Keratinocyte (primary cell): ENCODE results near the gene CENPS. TPM values are rescaled to one million over a fixed set of nuclear protein-coding genes. Genes with fewer than 3 reads are reported as not detected.
"Not testable (repeated sequence)": the region's sequence is repeated elsewhere in the genome, so short reads cannot be mapped to it uniquely, and the experiment has no call there.

Experiments
- DNase-seq: peaks from one replicate; pipeline ENCODE4 v3.0.0-alpha.2; 2011; ENCODE audit warnings: low read depth, missing footprints, low spot score
- FAIRE-seq: peaks from 2 replicates; lab custom pipeline; 2011; peaks lifted over from hg19 to GRCh38; lab: Jason Lieb, UNC
- H2AFZ ChIP-seq: 2 replicates; pipeline ENCODE4 v1.6.0; 2012; ENCODE audit warnings: low read length, control low read depth, inconsistent platforms; ENCODE audit not compliant: control insufficient read depth
- H3K27ac ChIP-seq: 2 replicates; pipeline ENCODE4 v1.5.1; 2011; ENCODE audit warnings: low read length; ENCODE audit not compliant: control insufficient read depth, insufficient read depth
- H3K27me3 ChIP-seq: 3 replicates; pipeline ENCODE4 v1.6.0; 2011; ENCODE audit warnings: low read length; ENCODE audit not compliant: control insufficient read depth, insufficient read depth; ENCODE audit errors: extremely low read depth
- H3K36me3 ChIP-seq, 2 experiments: 2 replicates in 1 of 2; 3 replicates in 1 of 2; pipeline ENCODE4 v1.5.1; 2011; ENCODE audit warnings: low read length in 2 of 2, mild to moderate bottlenecking in 1 of 2; ENCODE audit not compliant: control insufficient read depth in 2 of 2, insufficient read depth in 2 of 2; ENCODE audit errors: extremely low read depth in 1 of 2
- H3K4me1 ChIP-seq: 3 replicates; pipeline ENCODE4 v1.5.1; 2011; ENCODE audit warnings: low read length; ENCODE audit not compliant: control insufficient read depth, insufficient read depth; ENCODE audit errors: extremely low read depth
- H3K4me2 ChIP-seq: 3 replicates; pipeline ENCODE4 v1.6.0; 2011; ENCODE audit warnings: low read depth, low read length; ENCODE audit not compliant: control insufficient read depth, insufficient read depth; ENCODE audit errors: extremely low read depth
- H3K4me3 ChIP-seq, 3 experiments: fragments of 200-600 bp in 1 of 3; sonication (generic) in 1 of 3; 2 replicates in 2 of 3; 3 replicates in 1 of 3; pipeline ENCODE4 v1.5.1; 2011 to 2016; ENCODE audit warnings: low read length in 3 of 3, mild to moderate bottlenecking in 3 of 3, control low read depth in 2 of 3, inconsistent platforms in 1 of 3, low read depth in 1 of 3, mixed read lengths in 1 of 3, mixed run types in 1 of 3, moderate library complexity in 1 of 3; ENCODE audit not compliant: control insufficient read depth in 2 of 3, insufficient read depth in 2 of 3; ENCODE audit errors: extremely low read depth in 1 of 3
- H3K79me2 ChIP-seq: 2 replicates; pipeline ENCODE4 v1.6.0; 2012; ENCODE audit warnings: low read length; ENCODE audit not compliant: control insufficient read depth, insufficient read depth
- H3K9ac ChIP-seq: 3 replicates; pipeline ENCODE4 v1.6.0; 2011; ENCODE audit warnings: low read length; ENCODE audit not compliant: control insufficient read depth, insufficient read depth; ENCODE audit errors: extremely low read depth
- H3K9me1 ChIP-seq: 3 replicates; pipeline ENCODE4 v1.6.0; 2011; ENCODE audit warnings: low read length; ENCODE audit not compliant: control insufficient read depth, insufficient read depth; ENCODE audit errors: extremely low read depth
- H3K9me3 ChIP-seq: 2 replicates; pipeline ENCODE4 v1.5.1; 2012; ENCODE audit warnings: low read depth, low read length; ENCODE audit not compliant: control insufficient read depth
- H4K20me1 ChIP-seq: 3 replicates; pipeline ENCODE4 v1.6.0; 2011; ENCODE audit warnings: low read length; ENCODE audit not compliant: control insufficient read depth, insufficient read depth; ENCODE audit errors: extremely low read depth
- EZH2 ChIP-seq: IDR thresholded peaks from one replicate; pipeline ENCODE4 v1.6.1; 2012; ENCODE audit warnings: inconsistent platforms, mild to moderate bottlenecking, low read length, moderate library complexity
- dilution Hi-C: fragments of 300-500 bp; cut with MboI; formaldehyde crosslinking; loops from one replicate; pipeline ENCODE4 v1.7.0; 2020; ENCODE audit warnings: low sequenced_read_pairs; ENCODE audit not compliant: extremely low pct_ligation_motif_present
- polyA plus RNA-seq, 5 experiments: library from polyadenylated mRNA; depleted of rRNA in 3 of 5; stranded (reverse) in 3 of 5; stranded (forward) in 1 of 5; unstranded in 1 of 5; fragments of >200 nt; gene quantifications; 1 replicate in 1 of 5; 2 replicates in 3 of 5; 3 replicates in 1 of 5; pipeline versions ENCODE4 v1.2.1 to v1.2.3, GENCODE V29; 2011 to 2012; ENCODE audit warnings: missing spikeins in 2 of 5, low read depth in 1 of 5, low replicate concordance in 1 of 5
- TF ChIP-seq, protein P1 (sequence below), 3 experiments: IDR thresholded peaks in 1 of 3; conservative IDR thresholded peaks in 1 of 3; optimal IDR thresholded peaks in 1 of 3; 2 replicates in 2 of 3; 3 replicates in 1 of 3; pipeline versions ENCODE3 to v1.5.1; 2011; ENCODE audit warnings: low read length in 3 of 3, mild to moderate bottlenecking in 3 of 3, moderate library complexity in 2 of 3, control low read depth in 1 of 3, inconsistent platforms in 1 of 3; ENCODE audit not compliant: insufficient read depth in 2 of 3; ENCODE audit errors: extremely low read depth in 1 of 3

Gene CENPS
- polyA plus RNA-seq, 1 donor (not counting 4 experiments of a cell fraction or from before 2014, with no cell fraction given): 10.3 TPM

DNA sequence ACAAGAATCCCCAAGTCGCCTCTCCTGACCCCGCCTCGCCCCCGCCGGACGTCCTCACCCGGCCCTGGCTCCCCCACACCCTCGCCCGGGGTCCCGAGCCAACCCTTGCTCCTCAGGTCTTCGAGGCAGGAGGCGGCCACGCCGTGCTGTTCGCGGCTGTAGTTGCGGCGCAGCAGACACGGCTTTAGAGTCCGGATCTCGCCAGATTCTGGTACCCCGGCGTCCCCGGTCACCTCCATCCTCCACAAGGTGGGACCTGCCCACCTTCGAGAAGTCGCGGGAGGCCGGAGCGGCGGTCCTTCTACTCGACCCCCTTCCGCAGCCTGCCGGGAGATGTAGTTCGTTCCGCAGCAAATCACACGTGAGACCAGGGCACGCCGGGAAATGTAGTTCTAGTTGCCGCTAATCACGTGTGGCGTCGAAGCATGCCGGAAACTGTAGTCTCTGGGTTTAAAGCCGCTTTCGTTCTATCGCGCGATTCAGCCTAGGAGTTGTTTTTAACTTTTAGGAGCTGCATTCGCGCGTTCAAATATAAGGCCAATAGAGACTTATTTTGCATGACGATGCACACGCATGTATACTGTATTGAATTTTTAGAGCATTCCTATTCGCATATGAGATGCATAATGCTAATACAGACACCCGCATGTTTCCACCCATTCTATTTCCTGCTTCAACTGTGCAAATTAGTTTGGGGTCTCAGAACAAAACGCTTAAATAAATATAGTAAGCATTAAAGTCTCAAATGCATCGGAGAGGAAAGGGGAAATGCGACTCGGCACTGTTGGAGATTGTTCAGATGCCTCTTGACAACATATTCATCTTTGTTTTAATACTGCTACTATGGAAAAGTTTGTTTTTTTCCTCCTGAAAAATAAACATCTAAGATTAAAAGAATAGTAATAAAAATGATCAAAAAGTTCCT lies 42.2 kb downstream of the CENPS start, which contains the start of gene DFFA:
DFFA (minus strand) TSS at position 310 of the 925 bp plus-strand sequence; CDS start at position 239, 71 bp downstream.
- FAIRE-seq: peak; percentile 77

DNA sequence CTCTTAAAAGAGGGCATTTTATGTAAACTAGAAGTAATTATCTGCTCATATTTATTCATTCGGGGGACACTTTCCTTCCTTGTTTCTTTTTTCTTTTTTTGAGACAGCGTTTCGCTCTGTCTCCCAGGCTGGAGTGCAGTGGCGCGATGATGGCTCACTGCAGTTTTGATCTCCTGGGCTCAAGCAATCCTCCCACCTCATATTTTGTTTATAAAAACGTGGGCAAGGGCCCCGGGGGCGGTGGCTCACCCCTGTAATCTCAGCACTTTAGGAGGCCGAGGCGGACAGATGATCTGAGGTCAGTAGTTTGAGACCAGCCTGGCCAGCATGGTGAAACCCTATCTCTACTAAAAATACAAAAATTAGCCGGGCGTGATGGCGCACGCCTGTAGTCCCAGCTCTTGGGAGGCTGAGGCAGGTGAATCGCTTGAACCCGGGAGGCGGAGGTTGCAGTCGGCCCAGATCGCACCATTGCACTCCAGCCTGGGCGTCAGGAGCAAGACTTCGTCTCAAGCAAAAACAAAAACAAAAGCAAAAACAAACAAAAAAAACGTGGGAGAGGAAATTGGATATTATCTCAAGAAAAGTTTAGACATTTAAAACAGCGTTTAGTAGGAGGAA lies 43.0 kb downstream of the CENPS start:
- Histone ChIP-seq H3K9me1 (no peaks in the 10 kb centered on the region), H3K9ac (no peak overlapping the region), H3K79me2 (peaks cover 47% of the 10 kb centered on the region), H3K4me2 (peak overlapping the region; percentile 94), H2AFZ (no peak overlapping the region), H3K27me3 (no peaks in the 10 kb centered on the region), H3K9me3 (no peaks in the 10 kb centered on the region), H3K4me1 (peaks cover 16% of the 10 kb centered on the region), H3K36me3 (peaks cover under 1 to 2% of the 10 kb centered on the region in 2 experiments), H4K20me1 (no peaks in the 10 kb centered on the region), H3K27ac (no peak overlapping the region), H3K4me3 (no peak overlapping the region)
- TF ChIP-seq, protein P1, sequence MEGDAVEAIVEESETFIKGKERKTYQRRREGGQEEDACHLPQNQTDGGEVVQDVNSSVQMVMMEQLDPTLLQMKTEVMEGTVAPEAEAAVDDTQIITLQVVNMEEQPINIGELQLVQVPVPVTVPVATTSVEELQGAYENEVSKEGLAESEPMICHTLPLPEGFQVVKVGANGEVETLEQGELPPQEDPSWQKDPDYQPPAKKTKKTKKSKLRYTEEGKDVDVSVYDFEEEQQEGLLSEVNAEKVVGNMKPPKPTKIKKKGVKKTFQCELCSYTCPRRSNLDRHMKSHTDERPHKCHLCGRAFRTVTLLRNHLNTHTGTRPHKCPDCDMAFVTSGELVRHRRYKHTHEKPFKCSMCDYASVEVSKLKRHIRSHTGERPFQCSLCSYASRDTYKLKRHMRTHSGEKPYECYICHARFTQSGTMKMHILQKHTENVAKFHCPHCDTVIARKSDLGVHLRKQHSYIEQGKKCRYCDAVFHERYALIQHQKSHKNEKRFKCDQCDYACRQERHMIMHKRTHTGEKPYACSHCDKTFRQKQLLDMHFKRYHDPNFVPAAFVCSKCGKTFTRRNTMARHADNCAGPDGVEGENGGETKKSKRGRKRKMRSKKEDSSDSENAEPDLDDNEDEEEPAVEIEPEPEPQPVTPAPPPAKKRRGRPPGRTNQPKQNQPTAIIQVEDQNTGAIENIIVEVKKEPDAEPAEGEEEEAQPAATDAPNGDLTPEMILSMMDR (optimal IDR thresholded peaks at IDR 0.05 in 1 of 3, IDR thresholded peaks at IDR 0.05 in 1 of 3, conservative IDR thresholded peaks at IDR 0.05 in 1 of 3; ENCODE audit: extremely low read depth in 1 of 3, insufficient read depth in 2 of 3, low read length in 3 of 3): no peak
- TF ChIP-seq EZH2: no peak
- DNase-seq (no peak), FAIRE-seq (no peak)
- dilution Hi-C loops: no loop called here

More for the DNA sequence above, 42.2 kb downstream of the CENPS start, which contains the start of gene DFFA:
- no peak for TF ChIP-seq EZH2
- TF ChIP-seq, protein P1 (optimal IDR thresholded peaks at IDR 0.05 in 1 of 3, IDR thresholded peaks at IDR 0.05 in 1 of 3, conservative IDR thresholded peaks at IDR 0.05 in 1 of 3; ENCODE audit: extremely low read depth in 1 of 3, insufficient read depth in 2 of 3, low read length in 3 of 3): no peak
- Histone ChIP-seq H3K36me3 (peaks cover 4 to 6% of the 10 kb centered on the region in 2 experiments), H3K4me2 (peak within 1 kb of the TSS; percentile 94), H3K27me3 (no peaks in the 10 kb centered on the region), H4K20me1 (no peaks in the 10 kb centered on the region), H3K4me3 (peak within 1 kb of the TSS; percentile 75 to 94 (median 93)), H3K9me3 (no peaks in the 10 kb centered on the region), H3K27ac (peak within 1 kb of the TSS; percentile 83), H3K4me1 (peaks cover 16% of the 10 kb centered on the region), H3K9me1 (no peaks in the 10 kb centered on the region), H3K79me2 (peaks cover 40% of the 10 kb centered on the region), H3K9ac (peak within 1 kb of the TSS; percentile 87), H2AFZ (peak within 1 kb of the TSS; percentile 87)
- dilution Hi-C loops: no loop called here
- DNase-seq: peak; percentile 86

DNA sequence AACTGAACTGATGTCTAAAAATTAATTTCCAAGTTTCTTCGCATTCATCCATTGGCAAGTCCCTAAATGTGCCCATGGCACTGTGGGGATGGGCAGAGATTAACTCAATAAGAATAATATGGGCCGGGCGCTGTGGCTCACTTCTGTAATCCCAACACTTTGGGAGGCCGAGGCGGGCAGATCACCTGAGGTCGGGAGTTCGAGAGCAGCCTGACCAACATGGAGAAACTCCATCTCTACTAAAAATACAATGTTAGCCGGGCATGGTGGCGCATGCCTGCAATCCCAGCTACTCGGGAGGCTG lies 44.0 kb downstream of the CENPS start:
- DNase-seq, H3K9me3 ChIP-seq, H3K36me3 ChIP-seq, H3K9me1 ChIP-seq, H4K20me1 ChIP-seq, H3K27me3 ChIP-seq, FAIRE-seq, dilution Hi-C loops: not testable (repeated sequence)
- Histone ChIP-seq H2AFZ (peak overlapping the region; percentile 83), H3K79me2 (peaks cover 53% of the 10 kb centered on the region), H3K9ac (peak overlapping the region; percentile 93), H3K4me3 (peak overlapping the region; percentile 94 to 99 (median 98)), H3K4me2 (peak overlapping the region; percentile 69), H3K4me1 (peaks cover 21% of the 10 kb centered on the region), H3K27ac (peak overlapping the region; percentile 91)
